Stimulated activated CD8-positive, alpha-beta memory T cell treated with anti-CD3 and anti-CD28 coated beads, Interleukin-12 subunit alpha, Interleukin-12 subunit beta, amount 100 ng/mL, for 1 hour (primary cell): ENCODE data around the gene EDAR.

Source experiments
- DNase-seq: peaks from one replicate; pipeline ENCODE4 v3.0.0-alpha.2; 2020; ENCODE audit warnings: low read depth

EDAR gene

DNA sequence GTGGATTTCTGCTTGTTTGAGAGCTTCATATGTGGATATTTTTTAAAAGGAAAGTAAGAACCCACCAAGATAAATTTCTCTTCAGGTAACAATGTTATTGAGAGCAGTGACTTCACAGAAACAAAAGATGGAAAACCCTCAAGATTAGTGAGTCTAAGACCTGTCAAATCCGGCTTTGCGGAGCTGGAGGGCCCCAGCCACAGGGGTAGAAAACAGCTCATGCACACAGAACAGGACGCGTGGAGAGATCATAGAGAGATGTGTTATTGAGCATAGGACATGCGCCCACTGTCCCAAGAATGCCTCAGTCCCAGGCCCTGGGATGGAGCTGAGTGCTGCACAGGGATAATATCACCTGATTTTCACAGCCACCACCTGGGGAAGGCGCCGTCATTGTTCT, 21.3 kb downstream of the EDAR start:
- no peak for DNase-seq

DNA sequence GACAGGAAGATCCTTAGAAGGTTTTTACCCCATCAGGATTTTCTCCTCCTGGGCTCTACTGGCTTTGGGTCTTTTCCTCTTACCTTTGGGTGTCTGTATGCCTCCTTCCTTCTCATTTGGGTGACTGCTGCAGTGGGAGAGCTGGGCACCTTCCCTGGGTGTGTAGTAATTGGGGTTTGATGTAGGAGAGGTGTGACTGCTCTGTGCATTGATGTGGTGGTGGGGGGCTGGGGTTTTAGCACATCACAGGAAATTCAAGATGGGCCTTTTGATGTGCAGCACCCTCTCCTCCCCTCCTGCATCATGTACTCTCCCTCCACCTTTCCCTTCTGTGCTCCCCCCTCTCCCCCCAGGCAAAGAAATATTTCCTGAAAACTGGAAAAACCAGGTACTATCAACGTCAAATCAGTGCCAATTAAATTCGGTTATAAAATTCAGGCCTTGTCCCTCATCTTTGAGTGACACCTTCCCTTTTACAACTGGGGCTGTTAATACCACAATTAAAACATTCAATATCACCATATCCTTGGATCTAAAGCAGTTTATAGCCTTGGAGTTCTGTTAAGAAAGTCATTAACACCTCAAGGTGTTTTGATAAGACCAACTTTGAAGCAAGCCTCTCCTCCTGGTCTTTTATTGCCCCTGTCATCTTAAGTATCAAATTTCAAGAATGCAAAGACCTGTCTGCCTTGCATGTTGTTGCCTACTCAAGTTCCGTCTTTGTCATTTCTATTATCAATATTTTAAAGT, 23.3 kb downstream of the EDAR start:
- DNase-seq = no peak

DNA sequence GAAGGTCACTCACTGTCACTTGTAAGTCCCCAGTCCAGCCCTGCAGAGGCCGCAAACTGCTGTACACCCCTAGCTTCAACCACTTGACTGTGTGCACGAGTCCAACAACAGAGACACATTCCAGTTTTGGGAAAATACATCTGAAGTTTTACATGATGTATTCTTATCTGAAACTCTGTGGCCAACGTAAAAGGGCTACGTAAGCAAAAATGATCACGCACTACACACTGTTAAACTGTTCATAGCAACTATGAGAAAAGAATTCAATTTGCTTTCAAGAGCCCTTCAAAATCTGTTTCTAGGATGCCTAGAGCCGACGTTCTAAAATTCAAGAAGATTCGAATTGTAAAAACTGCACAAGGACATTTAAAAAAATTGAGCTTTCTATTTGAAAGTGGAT, 26.0 kb downstream of the EDAR start:
- DNase-seq = no peak

DNA sequence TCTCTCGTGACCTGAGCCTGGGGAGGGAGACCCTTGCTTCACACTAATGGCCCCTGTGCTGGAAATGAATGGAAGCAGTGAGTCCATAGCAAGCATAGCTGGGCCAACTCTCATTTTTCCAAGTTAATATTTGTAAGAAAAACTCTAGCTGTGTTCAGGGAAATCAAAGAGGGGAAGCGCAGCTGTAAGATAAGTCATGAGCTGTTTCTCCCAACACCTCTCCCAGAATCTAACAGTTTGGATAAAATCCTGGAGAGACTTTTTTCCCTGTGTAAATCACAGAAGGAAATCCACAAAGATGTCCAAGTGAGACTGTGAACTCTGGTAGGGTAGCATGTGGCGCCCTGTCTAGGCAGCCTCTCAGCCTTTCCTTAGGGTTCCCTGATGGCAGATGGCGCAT, 27.2 kb downstream of the EDAR start:
- no peak for DNase-seq

DNA sequence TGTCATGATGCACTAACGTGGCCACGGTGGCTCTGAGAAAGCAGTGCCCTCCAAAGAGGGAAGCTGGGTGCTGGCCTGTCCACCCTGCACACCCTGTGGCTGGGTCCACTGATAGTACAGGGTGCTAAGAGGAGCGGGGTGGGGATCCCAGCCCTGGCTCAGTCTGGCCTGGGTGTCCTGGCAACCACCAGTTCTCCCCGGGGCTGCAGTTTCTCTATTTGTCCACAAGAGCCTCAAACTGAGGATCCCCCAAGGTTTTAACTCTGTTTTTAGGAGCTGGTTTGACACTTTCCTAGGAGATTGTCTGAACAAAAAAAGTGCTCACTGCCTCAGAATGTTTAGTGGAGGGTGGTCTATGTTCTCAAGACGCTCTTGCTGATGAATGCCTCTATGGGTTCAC, 29.0 kb downstream of the EDAR start:
- no peak for DNase-seq

DNA sequence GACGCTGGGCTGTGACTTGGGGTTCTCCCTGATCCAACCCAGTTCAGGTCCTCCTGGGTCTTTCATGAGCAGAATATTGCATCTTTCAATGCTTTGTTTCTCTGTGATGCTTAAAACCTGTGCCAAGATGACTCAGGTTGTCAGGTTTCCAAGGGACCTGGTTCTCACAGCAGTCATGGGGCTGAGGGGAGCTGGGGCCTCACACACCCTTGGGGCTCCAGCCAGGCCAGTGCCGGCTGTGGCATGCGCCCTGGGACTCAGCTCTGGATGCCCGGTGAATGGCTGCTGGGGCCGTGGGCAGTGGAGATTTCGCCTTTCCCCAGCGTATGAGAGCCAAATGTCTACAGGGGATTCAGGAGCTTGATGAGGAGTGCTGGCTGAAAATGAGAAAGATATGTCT, 29.6 kb downstream of the EDAR start:
- DNase-seq = no peak

DNA sequence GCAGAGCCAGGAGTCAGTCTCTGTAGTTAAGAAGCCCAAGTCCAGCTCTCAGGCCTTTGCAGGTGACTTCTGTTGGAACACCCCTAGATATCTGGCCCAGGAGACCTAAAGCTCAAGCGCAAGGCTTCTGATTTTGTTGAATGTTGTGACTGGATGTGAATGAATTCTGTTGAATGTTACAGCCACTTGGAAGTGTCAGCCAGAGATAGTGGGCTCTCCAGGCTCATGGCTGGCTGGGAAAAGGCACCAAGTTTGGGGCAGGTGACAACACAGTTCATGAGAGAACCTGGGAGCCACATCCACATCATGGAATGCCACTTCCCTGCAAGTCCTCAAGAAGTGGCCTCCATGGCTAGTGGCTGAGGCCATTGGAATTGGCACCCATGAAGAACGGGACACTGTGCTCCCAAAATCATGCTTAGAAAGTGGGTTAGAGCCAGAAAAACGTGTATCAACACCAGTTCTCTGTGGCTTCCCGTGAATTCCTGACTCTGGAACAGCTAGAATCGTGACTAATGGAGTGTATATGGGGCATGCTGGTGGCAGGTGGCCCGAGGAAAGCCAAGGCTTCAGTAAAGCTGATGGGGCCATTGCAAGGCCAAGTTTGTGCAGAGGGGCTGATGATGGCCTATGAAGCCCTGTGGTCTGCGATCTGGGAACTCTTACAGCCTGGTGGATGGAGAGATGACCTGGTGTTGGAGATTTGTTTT, 30.2 kb downstream of the EDAR start:
- DNase-seq = no peak

DNA sequence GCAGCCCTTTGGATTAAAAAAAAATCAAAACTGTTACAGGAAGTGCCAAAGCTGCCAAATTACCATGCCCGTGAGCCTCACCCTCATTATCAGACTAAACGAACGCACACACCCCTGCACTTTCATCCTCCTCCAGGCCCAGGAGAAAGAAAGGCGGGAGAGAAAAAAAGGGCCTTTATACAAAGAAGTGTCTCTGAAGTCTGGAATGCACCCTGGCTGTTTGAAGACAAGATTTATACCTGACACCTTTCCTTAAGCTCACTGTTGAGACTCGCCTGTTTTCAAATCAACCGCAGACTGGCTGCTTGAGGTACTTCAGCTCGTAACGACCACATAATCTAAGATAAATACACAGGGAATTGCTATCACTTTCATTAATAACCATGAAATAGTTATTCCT, 31.0 kb downstream of the EDAR start:
- DNase-seq = no peak

DNA sequence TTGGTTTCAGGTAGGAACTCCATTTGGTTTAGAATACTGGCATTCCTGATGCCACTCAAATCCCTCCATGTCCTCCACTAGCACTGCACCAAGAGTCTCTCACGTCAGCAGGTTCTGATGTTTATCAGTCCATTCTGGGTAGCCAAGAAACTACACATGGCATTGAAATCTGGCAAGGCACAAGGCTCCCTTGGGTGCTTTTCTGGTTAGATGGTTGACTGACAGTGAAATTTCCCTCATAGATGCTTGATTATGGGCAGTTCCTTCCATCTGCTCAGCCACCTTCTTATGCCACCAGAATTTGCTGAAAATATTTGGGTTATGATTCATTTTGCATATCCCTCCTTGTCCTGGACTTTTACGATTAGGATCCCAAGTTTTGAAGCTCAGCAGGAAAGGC, 32.6 kb downstream of the EDAR start:
- no peak for DNase-seq

DNA sequence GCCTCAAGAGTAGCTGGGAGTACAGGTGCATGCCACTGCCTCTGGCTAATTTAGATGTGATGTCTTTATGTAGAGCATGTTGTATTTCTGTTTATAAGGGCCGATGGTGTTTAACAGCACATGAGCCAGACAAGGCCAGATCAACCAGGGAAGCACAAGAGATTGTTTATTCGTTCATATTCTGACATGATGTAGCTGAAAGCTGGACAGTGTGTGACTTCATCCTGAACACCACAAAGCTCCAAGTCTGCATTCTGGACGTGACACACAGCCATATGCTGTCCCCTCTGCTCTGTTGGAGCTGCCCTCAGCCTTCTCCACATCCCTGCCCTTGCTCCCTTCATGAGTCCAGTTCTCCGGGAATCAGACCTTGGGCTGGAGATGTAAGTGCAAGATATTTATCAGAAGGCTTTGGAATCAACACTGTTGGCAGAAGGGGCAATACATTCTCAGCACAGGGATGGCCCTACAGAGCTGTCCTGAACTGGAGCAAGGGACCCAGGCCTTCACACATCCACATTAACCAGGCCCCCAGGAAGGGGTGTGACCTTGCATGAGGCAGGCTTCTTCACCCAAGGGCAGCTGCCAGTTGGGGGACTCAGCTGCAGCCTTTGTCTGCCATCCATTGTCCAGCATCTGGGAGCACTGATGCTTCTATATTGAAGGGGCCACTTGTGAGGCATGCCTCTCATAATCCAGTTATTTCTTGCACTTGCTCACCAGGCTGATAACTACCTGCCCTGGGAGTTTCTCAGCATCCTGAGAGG, 38.5 kb downstream of the EDAR start:
- no peak for DNase-seq

DNA sequence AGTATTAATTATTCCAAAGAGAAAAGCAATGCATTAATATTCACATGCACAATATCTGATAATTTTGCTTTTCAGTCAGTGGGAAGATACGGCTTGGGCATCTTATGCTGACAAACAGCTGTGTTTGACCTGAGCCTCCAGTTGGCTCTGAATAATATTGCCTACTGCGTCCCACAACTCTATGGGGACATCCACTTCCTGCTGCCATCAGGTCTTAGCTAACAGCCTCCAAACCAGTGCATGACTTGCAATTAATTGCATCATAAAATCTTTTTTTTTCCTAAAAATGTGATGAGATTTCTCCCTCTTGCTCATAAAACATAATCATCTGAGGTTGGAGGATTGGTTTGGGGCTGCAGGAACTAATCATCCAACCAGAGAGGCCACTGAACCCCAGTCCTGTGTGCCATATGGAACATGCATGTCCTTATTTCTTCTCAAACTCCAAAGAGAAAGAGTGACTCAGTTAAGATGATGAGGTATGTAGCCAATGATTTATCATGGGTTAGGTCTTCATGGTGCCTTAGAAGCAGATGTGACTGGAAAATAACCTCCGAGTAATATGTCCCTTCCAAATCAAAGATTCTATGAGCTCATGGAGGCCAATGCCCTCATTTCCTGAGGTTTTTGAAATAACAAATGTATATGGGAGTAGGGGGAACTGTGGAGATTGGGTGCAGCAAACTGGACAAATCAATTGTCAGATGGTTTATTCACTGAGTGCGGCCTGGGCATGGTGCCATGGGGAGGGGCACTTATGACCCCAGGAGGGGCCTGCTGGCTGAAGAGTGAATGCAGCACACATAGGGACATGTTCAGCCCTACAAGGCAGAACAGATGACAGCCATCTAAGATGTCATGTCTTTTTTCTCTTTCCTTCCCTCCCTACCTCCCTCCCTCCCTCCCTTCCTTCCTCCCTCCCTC, 39.4 kb downstream of the EDAR start:
- no peak for DNase-seq

DNA sequence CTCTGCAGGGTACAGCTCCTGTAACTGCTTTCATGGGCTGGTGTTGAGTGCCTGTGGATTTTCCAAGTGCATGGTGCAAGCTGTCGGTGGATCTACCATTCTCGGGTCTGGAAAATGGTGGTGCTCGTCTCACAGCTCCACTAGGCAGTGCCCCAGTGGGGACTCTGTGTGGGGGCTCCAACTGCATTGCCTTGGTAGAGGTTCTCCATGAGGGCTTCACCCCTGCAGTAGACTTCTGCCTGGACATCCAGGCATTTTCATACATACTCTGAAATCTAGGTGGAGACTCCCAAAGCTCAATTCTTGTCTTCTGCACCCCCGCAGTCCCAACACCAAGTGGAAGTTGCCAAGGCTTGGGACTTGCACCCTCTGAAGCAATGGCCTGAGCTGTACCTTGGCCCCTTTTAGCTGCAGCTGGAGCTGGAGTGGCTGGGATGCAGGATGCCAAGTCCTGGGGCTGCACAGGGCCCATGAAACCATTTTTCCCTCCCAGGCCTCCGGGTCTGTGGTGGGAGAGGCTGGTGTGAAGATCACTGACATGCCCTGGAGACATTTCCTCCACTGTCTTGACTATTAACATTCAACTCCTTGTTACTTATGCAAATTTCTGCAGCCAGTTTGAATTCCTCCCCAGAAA, 41.6 kb downstream of the EDAR start:
- no peak for DNase-seq

DNA sequence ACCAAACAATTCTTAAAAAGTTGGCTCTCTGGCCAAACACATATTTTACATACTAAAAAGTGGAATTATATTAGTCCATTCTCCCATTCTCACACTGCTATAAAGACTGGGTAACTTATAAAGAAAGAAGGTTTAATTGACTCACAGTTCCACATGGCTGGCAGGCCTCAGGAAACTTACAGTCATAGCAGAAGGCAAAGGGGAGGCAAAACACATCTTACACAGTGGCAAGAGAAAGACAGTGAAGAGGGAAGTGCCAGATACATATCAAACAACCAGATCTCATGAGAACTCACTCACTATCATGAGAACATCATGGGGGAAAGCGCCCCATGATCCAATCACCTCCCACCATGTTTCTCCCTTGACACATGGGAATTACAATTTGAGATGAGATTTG, 42.6 kb downstream of the EDAR start:
- no peak for DNase-seq

DNA sequence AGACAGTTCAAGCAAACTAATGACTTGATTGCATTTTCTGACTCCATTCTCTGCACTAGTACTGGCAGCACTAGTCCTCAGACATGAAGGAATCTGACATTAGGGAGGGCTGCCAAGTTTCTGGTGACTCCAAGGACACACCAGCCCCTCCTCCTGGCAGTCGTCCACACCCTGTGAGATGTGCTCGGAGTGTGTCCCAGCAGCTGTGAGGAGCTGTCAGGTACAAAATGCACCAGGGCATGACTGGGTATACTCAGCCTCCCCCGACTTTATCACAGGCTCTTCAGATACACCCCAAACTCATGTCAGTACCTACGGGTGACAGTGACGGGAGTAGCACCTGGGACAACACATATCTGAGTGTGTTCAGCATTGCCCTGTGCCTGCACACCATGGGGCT, 43.1 kb downstream of the EDAR start:
- no peak for DNase-seq

DNA sequence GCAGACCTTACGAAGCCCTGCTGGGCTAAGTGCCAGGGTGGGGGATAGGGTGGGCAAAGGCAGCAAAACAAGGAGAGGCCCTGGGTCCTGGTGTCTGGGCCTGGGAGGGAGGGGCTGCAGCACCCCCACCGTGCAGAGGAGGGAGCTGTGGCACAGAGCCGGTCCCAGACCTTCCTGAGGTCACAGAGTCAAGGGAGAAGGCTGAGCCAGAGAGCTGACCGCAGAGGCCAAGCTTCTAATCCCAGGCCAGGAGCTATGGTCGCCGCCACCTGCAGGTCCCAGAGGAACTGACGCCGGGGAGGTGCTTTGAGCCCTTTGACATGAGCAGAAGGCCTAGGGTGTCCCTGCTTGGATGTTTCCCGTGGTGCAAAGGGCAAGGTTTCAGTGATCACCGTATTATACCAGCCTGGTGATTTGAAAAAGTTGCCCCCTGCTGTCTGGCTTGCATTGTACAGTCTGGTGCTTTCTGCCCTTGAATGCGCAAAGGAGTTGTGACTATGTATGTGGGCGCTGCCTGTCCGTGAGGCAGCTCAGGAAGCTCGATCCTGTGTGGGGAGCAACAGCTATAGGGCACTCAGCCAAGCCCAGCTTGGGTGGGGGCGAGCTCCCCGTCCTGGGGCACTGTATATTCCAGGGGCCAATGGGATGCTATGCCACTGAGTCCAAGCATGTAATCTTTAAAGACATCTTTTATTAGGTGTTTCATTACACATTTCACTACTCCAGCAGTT, 44.3 kb downstream of the EDAR start:
- DNase-seq = no peak

DNA sequence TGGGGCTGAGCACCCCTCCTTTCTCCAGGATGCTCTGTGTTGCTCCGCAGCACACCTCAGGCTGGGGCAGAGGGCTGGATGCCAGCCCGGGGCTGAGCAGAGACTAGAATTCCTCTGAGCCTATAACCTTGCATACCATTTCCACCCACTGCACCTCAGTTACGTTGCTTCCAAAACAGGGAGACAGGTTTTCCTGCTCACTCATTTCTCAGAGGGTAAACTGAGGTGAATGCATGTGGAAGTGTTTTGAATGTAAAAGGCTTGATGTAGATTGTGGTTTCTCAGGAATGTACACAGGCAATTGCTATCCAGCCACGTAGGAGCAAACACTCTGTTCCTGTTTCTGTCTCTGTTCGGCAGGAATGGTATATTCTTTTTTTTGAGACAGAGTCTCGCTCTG, 45.3 kb downstream of the EDAR start:
- DNase-seq = no peak

DNA sequence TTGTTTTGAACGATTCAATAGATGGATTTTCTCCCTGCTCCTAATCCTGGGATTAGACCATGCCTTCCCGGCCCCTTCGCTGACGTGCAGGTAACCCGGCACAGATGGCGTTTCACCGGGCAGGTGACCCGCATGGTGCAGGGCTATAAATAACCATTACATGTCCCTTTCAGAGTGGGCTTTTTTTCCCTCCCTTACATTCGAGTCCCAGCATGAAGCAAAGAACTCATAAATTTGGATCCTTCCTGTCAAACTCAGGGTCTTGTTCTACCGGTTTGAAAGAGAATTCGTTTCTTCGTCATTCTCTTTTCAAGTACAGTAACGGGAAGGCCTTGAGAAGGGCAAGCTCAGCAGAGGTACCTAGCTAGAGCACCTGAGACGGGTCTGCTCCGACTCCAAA, 46.1 kb downstream of the EDAR start:
- DNase-seq = no peak

DNA sequence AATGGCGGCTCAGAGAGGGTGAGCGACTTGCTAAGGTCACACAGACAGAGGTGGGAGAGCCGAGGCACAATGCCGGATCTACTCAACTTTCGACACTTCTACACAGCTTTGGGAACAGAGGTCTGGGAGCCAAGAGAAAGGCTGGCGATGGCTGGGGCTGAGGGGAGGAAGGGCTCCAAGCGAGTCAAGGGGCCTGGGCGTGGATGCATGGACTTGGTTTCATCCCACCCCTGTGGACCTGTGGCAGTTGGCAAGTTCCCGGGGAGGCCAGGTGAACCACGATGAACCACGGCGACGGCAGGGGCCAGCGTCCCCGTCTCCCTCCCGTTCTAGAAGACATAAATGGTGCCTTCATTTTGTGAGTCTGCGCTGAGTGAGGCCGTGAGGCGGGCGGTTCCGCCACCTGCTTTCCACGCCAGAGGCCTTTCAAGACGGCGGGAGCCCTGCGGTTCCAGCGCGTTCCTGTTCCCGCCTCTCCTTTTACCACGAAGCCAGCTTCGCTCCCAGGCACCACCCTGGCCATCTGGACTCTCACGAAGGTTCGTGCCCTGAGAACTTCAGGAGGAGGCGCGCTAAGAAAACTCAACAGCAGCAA, 46.7 kb downstream of the EDAR start:
- no peak for DNase-seq

DNA sequence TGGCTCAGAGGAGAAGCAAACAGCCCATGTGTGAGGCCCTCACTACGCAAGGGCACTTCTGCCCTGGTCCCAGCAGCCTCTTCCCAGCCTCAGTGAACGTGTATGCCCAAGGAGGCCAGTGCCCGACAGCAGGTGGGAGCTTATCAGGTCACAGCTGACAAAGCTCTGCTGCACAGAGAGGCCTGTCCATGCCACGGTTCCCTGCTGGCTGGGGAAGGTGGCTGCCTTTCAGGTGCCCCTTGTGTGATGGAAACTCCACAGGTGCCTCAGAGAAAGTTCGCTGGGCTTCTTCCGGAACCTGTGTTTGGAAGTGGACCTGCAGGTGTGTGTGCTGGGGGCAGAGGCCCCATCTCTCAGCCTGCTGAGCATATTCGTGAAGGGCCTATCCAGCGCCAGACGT, 47.3 kb downstream of the EDAR start:
- no peak for DNase-seq

DNA sequence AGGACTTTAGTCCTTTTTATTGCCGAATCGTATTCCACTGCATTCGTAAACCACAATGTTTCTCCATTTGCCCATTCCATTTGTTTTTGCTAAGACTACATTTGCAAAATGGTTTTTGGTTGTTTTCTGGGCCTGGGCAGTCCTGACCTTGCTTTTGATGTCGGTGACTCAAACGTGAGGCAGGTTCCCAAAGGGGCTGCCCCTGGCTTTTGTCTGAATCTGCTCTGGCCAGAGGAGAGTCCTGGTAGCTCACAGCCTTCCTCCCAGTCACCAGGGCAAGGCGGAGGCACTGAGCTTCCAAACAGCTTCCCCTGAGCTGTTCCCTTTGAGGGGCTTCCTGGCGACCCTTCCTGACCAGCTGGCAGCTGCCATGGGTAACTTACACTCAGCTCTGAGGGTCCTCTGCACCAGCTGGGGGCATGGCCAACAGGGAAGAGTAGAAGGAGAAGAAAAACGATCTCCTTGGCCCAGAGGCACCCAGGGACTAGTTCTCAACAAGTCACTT, 47.8 kb downstream of the EDAR start:
- no peak for DNase-seq
